NCI-H1092 (cell line): Measurements from ENCODE around the gene NEK2.
"Not testable (repeated sequence)": the region's sequence is repeated elsewhere in the genome, so short reads cannot be mapped to it uniquely, and the experiment has no call there.

Experiments
- DNase-seq: peaks from one replicate; lab custom pipeline; 2025; lab: John Stamatoyannopoulos, UW

NEK2 gene

GRCh38 chr1:211650904-211651303 lies 24.5 kb downstream of the NEK2 start:
- DNase-seq, result no peak

GRCh38 chr1:211648980-211649934 lies 26.2 kb downstream of the NEK2 start:
- DNase-seq, result no peak

DNA sequence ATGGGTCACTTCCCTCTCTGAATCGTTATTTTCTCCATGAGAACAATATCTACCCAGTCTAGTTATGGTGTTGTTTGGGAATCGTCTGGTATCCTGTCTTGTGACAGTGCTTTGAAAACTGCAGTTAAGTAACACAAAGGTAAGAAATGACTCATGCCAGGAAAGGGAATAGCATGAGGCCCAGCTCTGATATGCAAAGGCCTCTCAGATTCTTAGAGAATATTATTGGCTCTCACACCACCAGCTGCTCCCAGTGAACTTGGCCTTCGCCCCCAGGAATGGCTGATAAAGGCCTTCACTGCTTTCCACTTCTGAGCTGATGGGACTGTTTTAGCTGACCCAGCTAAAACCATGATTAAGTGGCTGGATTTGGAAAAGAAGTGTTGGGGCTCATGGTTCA lies 27.1 kb downstream of the NEK2 start:
- no peak for DNase-seq

GRCh38 chr1:211647711-211648121 lies 27.7 kb downstream of the NEK2 start:
- no peak for DNase-seq

DNA sequence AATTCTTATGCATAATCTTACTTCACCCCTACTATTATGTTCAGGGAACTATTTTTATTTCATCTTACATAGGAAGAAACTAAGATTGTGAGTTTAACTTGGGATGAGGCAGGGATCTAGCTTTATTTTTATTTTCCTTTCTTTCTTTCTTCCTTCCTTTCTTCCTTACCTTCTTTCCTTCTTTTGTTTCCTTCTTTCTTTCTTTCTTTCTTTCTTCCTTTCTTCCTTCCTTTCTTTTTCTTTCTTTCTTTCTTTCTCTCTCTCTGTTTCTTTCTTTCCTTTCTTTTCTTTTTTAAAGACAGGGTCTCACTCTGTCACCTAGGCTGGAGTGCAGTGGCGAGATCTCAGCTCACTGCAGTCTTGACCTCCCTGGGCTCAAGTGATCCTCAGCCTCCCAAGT lies 28.9 kb downstream of the NEK2 start:
- no peak for DNase-seq

DNA sequence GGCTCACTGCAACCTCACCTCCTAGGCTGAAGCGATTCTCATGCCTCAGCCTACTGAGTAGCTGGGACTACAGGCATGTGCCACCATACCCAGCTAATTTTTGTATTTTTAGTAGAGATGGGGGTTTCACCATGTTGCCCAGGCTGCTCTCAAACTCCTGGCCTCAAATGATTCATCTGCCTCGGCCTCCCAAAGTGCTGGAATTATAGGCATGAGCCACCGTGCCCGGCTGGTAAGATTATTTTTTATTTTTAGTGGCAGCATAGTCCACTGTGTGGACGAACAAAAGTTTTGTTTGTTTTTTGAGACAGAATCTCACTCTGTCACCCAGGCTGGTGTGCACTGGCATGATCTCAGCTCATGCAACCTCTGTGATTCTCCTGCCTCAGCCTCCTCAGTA lies 29.8 kb downstream of the NEK2 start:
- not testable (repeated sequence) for DNase-seq

DNA sequence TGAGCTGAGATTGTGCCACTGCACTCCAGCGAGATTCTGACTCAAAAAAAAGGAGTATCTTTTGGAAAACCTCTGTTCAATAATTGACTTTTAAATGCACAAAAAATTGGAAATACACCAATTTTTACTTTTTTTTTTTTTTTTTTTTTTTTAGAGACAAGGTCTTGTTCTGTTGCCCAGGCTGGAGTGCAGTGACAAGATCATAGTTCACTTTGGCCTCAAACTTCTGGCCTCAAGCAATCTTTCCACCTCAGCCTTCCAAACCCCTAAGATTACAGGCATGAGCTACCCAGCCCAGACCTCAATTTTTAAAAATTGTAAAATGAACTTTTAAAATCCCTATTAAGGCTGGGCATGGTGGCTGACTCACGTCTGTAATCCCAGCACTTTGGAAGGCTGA lies 30.8 kb downstream of the NEK2 start:
- no peak for DNase-seq

DNA sequence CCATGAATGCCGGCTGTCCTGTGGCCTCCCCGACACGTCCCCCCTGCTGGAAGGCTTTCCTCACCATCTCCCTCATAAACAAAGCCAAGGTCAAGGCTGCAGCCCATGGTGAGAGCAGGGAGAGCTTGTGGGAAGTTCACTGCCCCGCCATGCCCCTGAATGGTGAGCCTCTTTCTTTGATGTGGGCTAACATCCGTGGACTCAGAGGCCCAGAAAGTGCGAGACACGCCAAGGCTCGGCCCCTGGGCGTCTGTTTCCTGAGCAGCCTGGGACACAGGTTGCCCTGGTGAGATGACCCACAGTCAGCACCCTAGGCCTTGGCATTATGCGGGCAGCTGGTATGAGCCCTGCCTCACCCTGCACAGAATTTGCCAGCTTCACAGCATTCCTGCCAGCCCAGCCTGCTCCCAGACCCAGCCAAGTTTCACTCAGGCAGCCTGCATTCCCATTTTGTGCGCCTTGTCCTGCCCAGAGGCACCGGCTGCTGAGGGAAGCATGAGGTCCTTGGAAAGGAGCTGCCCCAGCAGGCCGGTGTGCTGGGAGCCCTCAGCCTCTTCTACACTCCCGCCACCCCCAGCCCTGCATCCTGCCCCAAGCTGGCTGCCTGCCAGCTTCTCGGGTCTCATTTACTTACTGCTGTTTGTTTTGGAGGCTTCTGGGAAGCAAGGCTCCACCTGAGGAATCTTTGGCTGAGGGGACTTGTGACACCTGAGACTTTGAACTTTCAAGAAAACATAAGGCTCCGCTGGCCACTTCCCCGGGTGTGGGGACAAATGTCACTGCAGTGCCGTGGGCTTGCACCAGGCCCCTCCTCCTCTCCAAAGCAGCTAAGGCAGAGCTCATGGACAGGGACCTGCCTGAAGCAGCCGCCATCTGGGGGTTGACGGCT lies 31.9 kb downstream of the NEK2 start:
- peak; percentile 52 for DNase-seq

GRCh38 chr1:211642870-211643269 lies 32.6 kb downstream of the NEK2 start:
- DNase-seq, result no peak

GRCh38 chr1:211641942-211642341 lies 33.5 kb downstream of the NEK2 start:
- DNase-seq, result no peak

DNA sequence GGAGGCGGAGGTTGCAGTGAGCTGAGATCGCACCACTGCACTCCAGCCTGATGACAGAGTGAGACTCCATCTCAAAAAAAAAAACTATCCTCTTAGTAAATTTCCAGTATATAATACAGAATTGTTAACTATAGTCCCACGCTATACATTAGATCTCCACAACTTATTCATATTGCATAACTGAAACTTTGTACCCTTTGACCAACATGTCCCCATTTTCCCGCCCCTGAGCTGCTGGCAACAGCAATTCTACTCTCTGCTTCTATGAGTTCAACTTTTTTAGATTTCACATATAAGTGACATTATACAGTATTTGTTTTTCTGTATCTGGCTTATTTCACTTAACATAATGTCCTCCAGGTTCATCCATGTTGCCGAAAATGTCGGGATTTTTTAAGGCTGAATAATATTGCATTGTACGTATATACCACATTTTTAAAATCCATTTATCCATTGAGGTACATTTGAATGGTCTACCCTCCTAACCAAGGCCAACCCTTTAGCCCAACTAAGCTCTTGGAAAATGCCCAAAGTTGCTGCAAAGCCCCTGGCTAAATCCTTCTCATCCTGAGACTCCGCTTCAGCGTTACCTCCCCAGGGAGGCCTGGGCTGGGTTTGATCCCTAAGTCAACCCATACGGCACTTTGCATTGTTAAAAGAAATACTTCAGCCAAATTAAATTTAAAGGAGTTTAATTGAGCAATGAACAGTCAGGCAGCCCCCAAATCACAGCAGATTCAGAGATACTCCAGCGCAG lies 34.2 kb downstream of the NEK2 start:
- DNase-seq, result no peak

DNA sequence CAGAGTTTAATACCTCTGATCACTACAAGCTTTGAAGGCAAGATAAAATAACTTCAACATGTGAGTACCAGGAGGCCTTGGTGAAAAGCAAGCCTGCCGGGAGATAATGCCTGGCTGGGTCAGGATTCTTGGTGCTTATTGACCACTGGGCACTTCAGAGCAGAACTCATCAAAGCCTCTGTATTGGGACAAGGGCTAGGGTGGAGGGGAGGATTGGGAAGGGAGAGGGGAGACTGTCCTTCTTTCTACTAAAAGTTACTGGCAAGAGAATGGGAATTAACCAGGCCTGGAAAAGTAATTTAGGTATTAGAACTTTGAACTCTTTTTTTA lies 35.2 kb downstream of the NEK2 start:
- no peak for DNase-seq

- DNase-seq, result no peak
Observed at GRCh38 chr1:211639475-211640300, 35.7 kb downstream of the NEK2 start.

- no peak for DNase-seq
Observed at GRCh38 chr1:211638689-211639101, 36.7 kb downstream of the NEK2 start.

GRCh38 chr1:211638246-211638645 lies 37.2 kb downstream of the NEK2 start:
- no peak for DNase-seq

DNA sequence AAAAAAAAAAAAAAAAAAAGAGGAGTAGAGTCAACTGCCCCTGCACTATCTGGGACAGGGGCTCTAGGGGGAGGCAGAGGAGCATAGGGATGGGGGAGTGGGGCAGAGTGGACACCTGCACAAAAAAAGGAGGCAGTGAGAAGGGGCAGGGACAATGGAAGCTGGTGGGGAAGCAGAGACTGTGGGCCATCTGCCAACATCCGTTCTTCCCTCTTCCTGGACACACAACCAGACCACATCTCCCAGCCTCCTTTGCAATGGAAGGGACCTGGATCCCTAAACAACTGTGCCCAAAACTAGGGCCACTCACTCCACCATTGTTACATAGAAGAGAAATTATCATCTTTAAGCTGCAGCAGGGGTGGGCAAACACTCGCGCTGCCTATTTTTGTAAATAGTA lies 38.4 kb downstream of the NEK2 start:
- no peak for DNase-seq

- DNase-seq, result not testable (repeated sequence)
Observed at GRCh38 chr1:211636575-211637029, 38.8 kb downstream of the NEK2 start.

DNA sequence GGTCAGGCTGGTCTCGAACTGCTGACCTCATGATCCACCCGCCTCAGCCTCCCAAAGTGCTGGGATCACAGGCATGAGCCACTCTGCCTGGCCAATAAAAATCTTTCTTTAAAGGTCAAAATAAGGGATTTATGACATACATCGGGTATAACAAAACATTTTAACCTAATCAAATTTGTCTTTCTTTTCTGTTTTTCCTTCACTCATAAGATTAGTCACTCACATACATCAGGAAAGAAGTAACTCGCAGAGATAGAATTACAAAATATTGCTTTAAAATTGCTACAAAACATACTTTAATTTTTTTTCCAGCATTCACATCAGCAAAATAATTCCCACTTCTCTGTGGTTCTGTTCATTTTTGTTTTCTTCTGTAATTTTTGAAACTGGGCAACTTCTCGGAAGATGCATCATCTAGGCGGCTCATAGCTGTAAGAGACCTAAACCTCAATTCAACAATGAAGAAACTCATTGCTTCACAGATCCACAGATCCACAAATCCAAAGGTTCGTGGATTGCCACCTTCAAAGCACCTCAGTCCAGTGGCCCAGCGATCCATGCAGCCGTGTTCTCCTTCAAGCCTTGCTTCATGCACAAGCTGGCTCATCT lies 39.7 kb downstream of the NEK2 start:
- DNase-seq, result no peak

DNA sequence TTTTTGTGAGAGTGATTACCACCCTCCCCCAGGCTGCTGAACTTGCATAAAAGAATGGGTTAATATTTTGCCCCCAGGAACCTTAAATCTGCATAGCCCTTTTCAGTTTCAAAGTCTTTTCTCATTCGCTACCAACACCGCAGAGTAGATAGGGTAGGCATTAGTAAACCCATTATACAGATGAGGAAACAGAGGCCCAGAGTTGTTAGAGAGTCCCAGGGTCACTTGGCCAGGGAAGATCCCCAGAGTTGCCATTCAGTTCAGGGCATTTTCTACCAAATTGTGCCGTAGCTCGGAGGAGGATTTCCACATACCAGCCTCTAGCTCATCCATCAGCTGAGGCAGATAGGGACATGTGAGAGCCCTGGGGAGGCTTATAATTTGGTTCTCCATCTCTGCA lies 40.5 kb downstream of the NEK2 start:
- DNase-seq, result no peak

DNA sequence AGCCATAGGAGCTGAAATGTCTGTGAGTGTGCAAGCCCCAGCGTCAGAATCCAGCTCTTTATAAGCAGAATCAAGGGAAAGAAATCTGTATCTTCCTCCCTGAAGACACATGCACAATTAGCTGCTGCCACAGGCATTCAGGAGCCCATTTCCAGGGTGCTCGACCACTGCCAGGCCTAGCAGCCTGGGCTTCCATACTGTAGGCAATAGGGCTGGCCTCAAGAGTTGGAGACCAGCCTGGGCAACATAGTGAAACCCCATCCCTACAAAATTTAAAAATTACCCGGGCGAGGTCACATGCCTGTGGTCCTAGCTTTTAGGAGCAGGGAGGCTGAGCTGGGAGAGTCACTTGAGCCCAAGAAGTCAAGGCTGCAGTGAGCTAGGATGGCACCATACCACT lies 41.0 kb downstream of the NEK2 start:
- DNase-seq, result no peak

GRCh38 chr1:211633524-211633846 lies 41.9 kb downstream of the NEK2 start:
- DNase-seq, result no peak
